K562 (cell line): ENCODE measurements around the gene SLC12A3. TPM values are rescaled to one million over a fixed set of nuclear protein-coding genes. Genes with fewer than 3 reads are reported as not detected.

Experiments used
- ATAC-seq: fragments of 200-7000 bp; cut with Tn5 transposase; 3 replicates; pipeline ENCODE4 v1.9.1; 2020; ENCODE audit warnings: moderate library complexity
- BruUV-seq: library from RNA; stranded (reverse); fragments of 400-500 nt; replicated peaks from 2 replicates; lab custom pipeline; 2021; lab: Mats Ljungman, UMichigan
- CTCF ChIA-PET: fragments of 300-600 bp; formaldehyde crosslinking; extraction: SDS; loops from one replicate; lab custom pipeline; 2021; ENCODE audit warnings: low intra/inter-chr PET ratio; lab: Yijun Ruan, JAX
- POLR2A ChIA-PET: fragments of 300-600, 350-650 bp; sonication (Branson Sonifier 250); formaldehyde crosslinking; extraction: SDS; loops from one replicate; lab custom pipeline; 2021; ENCODE audit warnings: antibody characterized with exemption, inconsistent platforms; lab: Yijun Ruan, JAX
- DNase-seq, 4 experiments: peaks; one replicate each; pipeline versions ENCODE4 v3.0.0 to v3.0.0-alpha.2; 2011 to 2018; ENCODE audit warnings: low spot score in 3 of 4, mixed read lengths in 3 of 4; ENCODE audit errors: extremely low read depth in 1 of 4
- FAIRE-seq: peaks from 2 replicates; lab custom pipeline; 2011; peaks lifted over from hg19 to GRCh38; lab: Jason Lieb, UNC
- H2AFZ ChIP-seq: 2 replicates; pipeline ENCODE4 v1.6.0; 2011; ENCODE audit warnings: low read depth, low read length, control low read depth, inconsistent platforms
- H3K27ac ChIP-seq: fragments of 200-600 bp; 3 replicates; pipeline ENCODE4 v1.8.0; 2011; ENCODE audit warnings: low read depth, mild to moderate bottlenecking, control low read depth, inconsistent platforms, low read length, moderate library complexity, mixed read lengths; ENCODE audit errors: extremely low read depth
- H3K27me3 ChIP-seq, 2 experiments: fragments of 300-600 bp in 1 of 2; 2 replicates in 1 of 2; 3 replicates in 1 of 2; pipeline versions ENCODE4 v1.6.0 to v1.8.0; 2011; ENCODE audit warnings: inconsistent platforms in 2 of 2, low read length in 2 of 2, mild to moderate bottlenecking in 1 of 2, mixed read lengths in 1 of 2, moderate library complexity in 1 of 2; ENCODE audit not compliant: control insufficient read depth in 2 of 2, insufficient read depth in 2 of 2
- H3K36me3 ChIP-seq: fragments of 300-600 bp; 3 replicates; pipeline ENCODE4 v1.8.0; 2011; ENCODE audit warnings: mild to moderate bottlenecking, low read length, inconsistent platforms; ENCODE audit not compliant: control insufficient read depth, insufficient read depth
- H3K4me1 ChIP-seq, 2 experiments: fragments of 200-600 bp in 1 of 2; replicated peaks in 1 of 2; 2 replicates in 1 of 2; 3 replicates in 1 of 2; pipeline versions ENCODE4 v1.5.1 to v1.8.0; 2011; ENCODE audit warnings: inconsistent platforms in 2 of 2, low read length in 2 of 2, mild to moderate bottlenecking in 1 of 2, mixed read lengths in 1 of 2, moderate library complexity in 1 of 2; ENCODE audit not compliant: control insufficient read depth in 2 of 2, insufficient read depth in 2 of 2
- H3K4me2 ChIP-seq: 2 replicates; pipeline ENCODE4 v1.6.1; 2011; ENCODE audit warnings: low read length, control low read depth, inconsistent platforms, mixed read lengths; ENCODE audit not compliant: insufficient read depth
- H3K4me3 ChIP-seq: fragments of 200-600 bp; sonication (generic), shearing (Covaris generic); 2 replicates; pipeline ENCODE4 v1.5.1; 2016; ENCODE audit warnings: control low read depth, inconsistent platforms
- H3K79me2 ChIP-seq: fragments of 200-600 bp; 3 replicates; pipeline ENCODE4 v1.8.0; 2011; ENCODE audit warnings: low read length, inconsistent platforms; ENCODE audit not compliant: control insufficient read depth, insufficient read depth
- H3K9ac ChIP-seq, 2 experiments: 2 replicates each; pipeline versions ENCODE4 v1.6.0 to v1.6.1; 2011; ENCODE audit warnings: low read depth in 2 of 2, low read length in 2 of 2, control low read depth in 1 of 2, inconsistent platforms in 1 of 2, mild to moderate bottlenecking in 1 of 2, mixed read lengths in 1 of 2; ENCODE audit not compliant: insufficient read depth in 1 of 2
- H3K9me1 ChIP-seq: one replicate; pipeline ENCODE4 v1.6.0; 2011; ENCODE audit warnings: inconsistent platforms, mild to moderate bottlenecking, low read length, moderate library complexity; ENCODE audit not compliant: control insufficient read depth, insufficient read depth
- H3K9me3 ChIP-seq: replicated peaks from 2 replicates; pipeline ENCODE4 v1.5.1; 2011; ENCODE audit warnings: low read depth, low read length, inconsistent platforms; ENCODE audit not compliant: control insufficient read depth, insufficient read depth
- H4K20me1 ChIP-seq: replicated peaks from 2 replicates; pipeline ENCODE4 v1.6.1; 2011; ENCODE audit warnings: low read length, inconsistent platforms, mixed read lengths; ENCODE audit not compliant: control insufficient read depth, insufficient read depth
- BRD4 ChIP-seq: fragments of 200-600 bp; sonication (generic); IDR thresholded peaks from 2 replicates; pipeline ENCODE4 v1.6.1; 2017; ENCODE audit warnings: inconsistent platforms
- CBFA2T2 ChIP-seq: fragments of 450-650 bp; conservative IDR thresholded peaks from 2 replicates; pipeline ENCODE4 v1.6.1; 2017; ENCODE audit warnings: mild to moderate bottlenecking
- CEBPB ChIP-seq: fragments of 450-650 bp; IDR thresholded peaks from 2 replicates; pipeline ENCODE4 v1.6.1; 2016; ENCODE audit warnings: missing genetic modification characterization, missing compliant biosample characterization
- ETV6 ChIP-seq, 3 experiments: fragments of 150-350 bp in 1 of 3; sonication (generic) in 1 of 3; formaldehyde crosslinking in 1 of 3; IDR thresholded peaks; 2 replicates each; pipeline versions ENCODE4 v1.6.1 to v1.8.0; 2014 to 2022; ENCODE audit warnings: borderline replicate concordance in 2 of 3, low read depth in 2 of 3, antibody characterized with exemption in 1 of 3, low read length in 1 of 3, mild to moderate bottlenecking in 1 of 3, missing genetic modification reagents in 1 of 3
- FOXP1 ChIP-seq: sonication (generic); formaldehyde crosslinking; IDR thresholded peaks from 2 replicates; pipeline ENCODE4 v1.8.0; 2022; ENCODE audit warnings: mild to moderate bottlenecking, missing genetic modification reagents
- HLTF ChIP-seq: fragments of 450-650 bp; IDR thresholded peaks from 2 replicates; pipeline ENCODE4 v1.6.1; 2016
- POLR2AphosphoS5 ChIP-seq: IDR thresholded peaks from 2 replicates; pipeline ENCODE4 v1.6.1; 2011; ENCODE audit warnings: mild to moderate bottlenecking, low read depth, low read length, moderate library complexity; ENCODE audit not compliant: control insufficient read depth, insufficient read depth
- RUNX1 ChIP-seq: sonication (generic); IDR thresholded peaks from 2 replicates; pipeline ENCODE4 v1.6.1; 2016; ENCODE audit warnings: antibody characterized with exemption, low read depth
- SMAD2 ChIP-seq: fragments of 150-350 bp; IDR thresholded peaks from 2 replicates; pipeline ENCODE4 v1.6.1; 2014; ENCODE audit warnings: low read depth, mild to moderate bottlenecking, low read length
- STAG1 ChIP-seq: sonication (generic); formaldehyde crosslinking; IDR thresholded peaks from 2 replicates; pipeline ENCODE4 v1.5.0; 2020; ENCODE audit warnings: missing genetic modification reagents, borderline replicate concordance
- TEAD4 ChIP-seq, 2 experiments: sonication (generic) in 1 of 2; formaldehyde crosslinking in 1 of 2; IDR thresholded peaks; 2 replicates each; pipeline versions ENCODE4 v1.6.1 to v1.8.0; 2012 to 2022; ENCODE audit warnings: borderline replicate concordance in 1 of 2, inconsistent platforms in 1 of 2, low read length in 1 of 2, mild to moderate bottlenecking in 1 of 2, missing genetic modification reagents in 1 of 2
- TFE3 ChIP-seq: fragments of 450-650 bp; formaldehyde crosslinking; IDR thresholded peaks from 2 replicates; pipeline ENCODE4 v1.4.0; 2020; ENCODE audit warnings: mild to moderate bottlenecking, mixed read lengths
- ZBTB17 ChIP-seq: fragments of 450-650 bp; formaldehyde crosslinking; IDR thresholded peaks from 2 replicates; pipeline ENCODE4 v1.4.0; 2020; ENCODE audit warnings: mild to moderate bottlenecking
- ZNF57 ChIP-seq: fragments of 450-650 bp; formaldehyde crosslinking; IDR thresholded peaks from 2 replicates; pipeline ENCODE4 v1.4.0; 2020; ENCODE audit warnings: mild to moderate bottlenecking, moderate library complexity
- WGBS: fragments of 100-300 bp; shearing (Covaris generic); methylation state at CpG from one replicate; pipeline ENCODE4 v1.1.6; 2016; ENCODE audit warnings: low coverage, mixed read lengths; ENCODE audit not compliant: insufficient coverage; ENCODE audit errors: missing lambda C conversion rate; 5-methylcytosine and 5-hydroxymethylcytosine counted together
- in situ Hi-C: fragments of 300-500 bp; cut with MboI; formaldehyde crosslinking; loops from 4 replicates; pipeline ENCODE4 v1.15.0; 2018; ENCODE audit warnings: inconsistent platforms, mixed read lengths
- intact Hi-C: fragments of 100-400 bp; cut with micrococcal nuclease; formaldehyde crosslinking; loops from 2 replicates; pipeline ENCODE4 v1.14.2; 2022
- polyA plus RNA-seq, 8 experiments: library from polyadenylated mRNA; depleted of rRNA in 4 of 8; stranded (reverse) in 5 of 8; unstranded in 3 of 8; fragments of >200 nt; fragmentation: Nextera tagmentation in 2 of 8; fragmentation: Illumina TruSeq in 1 of 8; extraction: Ambion mirVana in 2 of 8; extraction: Trizol in 1 of 8; gene quantifications; 2 replicates each; pipeline versions ENCODE4 v1.2.1 to v1.2.3, GENCODE V29; 2011 to 2014; ENCODE audit warnings: inconsistent platforms in 1 of 8, missing spikeins in 1 of 8
- total RNA-seq, 7 experiments: library from RNA; depleted of rRNA in 6 of 7; stranded (reverse); fragments of >200 nt in 6 of 7; fragmentation: Illumina TruSeq in 2 of 7; extraction: Trizol in 2 of 7; gene quantifications; 2 replicates each; pipeline versions ENCODE4 v1.2.1 to v1.2.3, GENCODE V29; 2011 to 2021; ENCODE audit warnings: low replicate concordance in 1 of 7

The SLC12A3 gene
- total and polyA plus RNA-seq, 9 of the 15 experiments (the other 6 are each of a cell fraction or from before 2014, with no cell fraction given), result not detected

GRCh38 chr16:56931892-56932720 is 67.1 kb downstream of the SLC12A3 start, which contains the start of gene HERPUD1 (continued):
- TF ChIP-seq CBFA2T2 (peak; percentile 45), POLR2AphosphoS5 (peak; percentile 96), BRD4 (0 out of 2 replicates have a peak, but pooled peaks have one; percentile 18), HLTF (no peak), ZBTB17 (CRISPR knock-in tag) (0 out of 2 replicates have a peak, but pooled peaks have one; percentile 7)
- TF ChIP-seq, all 486 proteins: peak for 153

- ATAC-seq, result peak; percentile 80
- Histone ChIP-seq H3K4me2 (peak overlapping the region; percentile 98), H4K20me1 (peaks cover 18% of the 10 kb centered on the region; the same call in 1 of the 2 replicates), H3K9me1 (no peaks in the 10 kb centered on the region), H3K9ac (peak overlapping the region; percentile 91 to 97), H3K9me3 (no peaks in the 10 kb centered on the region), H3K4me1 (peaks cover 17 to 22% of the 10 kb centered on the region in 2 experiments; a peak in 4 of 5 replicates), H3K27me3 (no peaks in the 10 kb centered on the region), H3K4me3 (peak overlapping the region; percentile 95), H3K36me3 (peaks cover 43% of the 10 kb centered on the region), H2AFZ (peak overlapping the region; percentile 88), H3K79me2 (peaks cover 43% of the 10 kb centered on the region), H3K27ac (peak overlapping the region; percentile 91)
- POLR2A ChIA-PET, result interaction anchor here (0.6 to 6.1 kb wide), 25 partner anchors 9 to 699 kb away, joined by 3 to 102 read pairs (median 4); no protein-coding TSS in a partner anchor
- CTCF ChIA-PET, result no interaction called here
- WGBS, result 3% methylated on average over 18 of the region's 25 CpGs
- intact Hi-C loops, result loop anchor here (5.0 kb wide), 1 partner anchor 61 kb away; no protein-coding TSS in a partner anchor
- DNase-seq, result peak; percentile 51 to 73 (median 59)
- no TSS peak for BruUV-seq
- peak; percentile 85 for FAIRE-seq
- in situ Hi-C loops, result no loop called here
- no peak for TF ChIP-seq ETV6 (IDR thresholded peaks at IDR 0.05; ENCODE audit: borderline replicate concordance in 1 of 2, low read depth in 2 of 2, low read length in 1 of 2)
- 0 out of 2 replicates have a peak, but pooled peaks have one; percentile 49 for TF ChIP-seq ETV6 (CRISPR knock-in tag; IDR thresholded peaks at IDR 0.05; ENCODE audit: borderline replicate concordance)
- 0 out of 2 replicates have a peak, but pooled peaks have one; percentile 41 for TF ChIP-seq RUNX1
- 0 out of 2 replicates have a peak, but pooled peaks have one; percentile 49 for TF ChIP-seq BRD4
- TF ChIP-seq TEAD4 (IDR thresholded peaks at IDR 0.05; ENCODE audit: low read length), result 0 out of 2 replicates have a peak, but pooled peaks have one; percentile 6
- TF ChIP-seq TEAD4 (CRISPR knock-in tag; IDR thresholded peaks at IDR 0.05; ENCODE audit: borderline replicate concordance), result no peak
- peak; percentile 78 for TF ChIP-seq TFE3 (CRISPR knock-in tag)
- TF ChIP-seq ZNF57, result no peak
- TF ChIP-seq SMAD2, result no peak
- peak; percentile 62; the same call in 1 of the 2 replicates for TF ChIP-seq FOXP1 (CRISPR knock-in tag)
- peak; percentile 58; the same call in 1 of the 2 replicates for TF ChIP-seq CEBPB (tag)
- TF ChIP-seq STAG1 (CRISPR knock-in tag), result no peak
Measured at GRCh38 chr16:56932721-56933619, 68.0 kb downstream of the SLC12A3 start.
